Loucy (cell line): ENCODE results near the gene SORL1-AS1.

Experiments used
- H2AFZ ChIP-seq: fragments of 200-600 bp; sonication (generic); 2 replicates; pipeline ENCODE4 v1.6.0; 2016; ENCODE audit warnings: antibody characterized with exemption, mild to moderate bottlenecking, low read length, moderate library complexity
- H3F3A ChIP-seq: fragments of 200-600 bp; 2 replicates; pipeline ENCODE4 v1.6.0; 2016; ENCODE audit warnings: antibody characterized with exemption, low read depth, mild to moderate bottlenecking
- H3K27me3 ChIP-seq: fragments of 200-600 bp; sonication (generic); 2 replicates; pipeline ENCODE4 v1.6.1; 2014; ENCODE audit warnings: low read length, mild to moderate bottlenecking; ENCODE audit not compliant: insufficient read depth, poor library complexity, severe bottlenecking
- H3K36me3 ChIP-seq: fragments of 200-600 bp; sonication (generic); 2 replicates; pipeline ENCODE4 v1.6.1; 2016; ENCODE audit warnings: low read length; ENCODE audit not compliant: insufficient read depth
- H3K4me1 ChIP-seq: fragments of 200-600 bp; sonication (generic); 2 replicates; pipeline ENCODE4 v1.5.1; 2014; ENCODE audit warnings: low read length, mild to moderate bottlenecking; ENCODE audit not compliant: insufficient read depth, poor library complexity, severe bottlenecking
- H3K4me2 ChIP-seq: fragments of 200-600 bp; sonication (generic); 2 replicates; pipeline ENCODE4 v1.6.0; 2014; ENCODE audit warnings: antibody characterized with exemption, low read length, low read depth, mild to moderate bottlenecking; ENCODE audit not compliant: poor library complexity, severe bottlenecking
- H3K4me3 ChIP-seq: fragments of 200-600 bp; sonication (generic); 2 replicates; pipeline ENCODE4 v1.5.1; 2014; ENCODE audit warnings: low read length, mild to moderate bottlenecking, mixed read lengths; ENCODE audit not compliant: poor library complexity, severe bottlenecking
- H3K79me2 ChIP-seq: fragments of 200-600 bp; sonication (generic); 2 replicates; pipeline ENCODE4 v1.6.1; 2014; ENCODE audit warnings: low read length; ENCODE audit not compliant: insufficient read depth
- H3K9ac ChIP-seq: fragments of 200-600 bp; sonication (generic); 2 replicates; pipeline ENCODE4 v1.6.0; 2014; ENCODE audit warnings: mild to moderate bottlenecking, low read depth, low read length, moderate library complexity; ENCODE audit not compliant: poor library complexity, severe bottlenecking
- H3K9me2 ChIP-seq: fragments of 200-600 bp; sonication (generic); replicated peaks from 2 replicates; pipeline ENCODE4 v1.6.1; 2016; ENCODE audit warnings: low read depth, low read length, mixed read lengths
- H3K9me3 ChIP-seq: fragments of 200-600 bp; sonication (generic); 2 replicates; pipeline ENCODE4 v1.6.1; 2014; ENCODE audit warnings: mild to moderate bottlenecking, antibody characterized with exemption, low read length, low read depth; ENCODE audit not compliant: insufficient read depth
- H4K20me1 ChIP-seq: fragments of 200-600 bp; sonication (generic); 2 replicates; pipeline ENCODE4 v1.6.0; 2014; ENCODE audit warnings: antibody characterized with exemption, low read length, mild to moderate bottlenecking; ENCODE audit not compliant: insufficient read depth, poor library complexity, severe bottlenecking
- CTCF ChIP-seq: fragments of 200-600 bp; sonication (generic); conservative IDR thresholded peaks from 2 replicates; pipeline ENCODE4 v1.5.1; 2014; ENCODE audit warnings: mild to moderate bottlenecking, antibody characterized with exemption, low read length
- EZH2phosphoT487 ChIP-seq: fragments of 200-600 bp; IDR thresholded peaks from 2 replicates; pipeline ENCODE4 v1.6.1; 2018; ENCODE audit warnings: antibody characterized with exemption, mild to moderate bottlenecking, moderate library complexity, borderline replicate concordance

Gene SORL1-AS1

GRCh38 chr11:121394785-121395184 lies 58.0 kb downstream of the SORL1-AS1 start:
- H3K4me1 ChIP-seq = peaks cover 20% of the 10 kb centered on the region
- H3K27me3 ChIP-seq = no peaks in the 10 kb centered on the region
- H2AFZ ChIP-seq = peak overlapping the region; percentile 77
- no peak overlapping the region for H3K4me3 ChIP-seq
- H3K36me3 ChIP-seq = no peaks in the 10 kb centered on the region
- H4K20me1 ChIP-seq = no peaks in the 10 kb centered on the region
- no peaks in the 10 kb centered on the region for H3K79me2 ChIP-seq
- H3K9me3 ChIP-seq = no peaks in the 10 kb centered on the region
- H3K4me2 ChIP-seq = no peak overlapping the region
- H3K9ac ChIP-seq = no peak overlapping the region
- H3K9me2 ChIP-seq = no peaks in the 10 kb centered on the region
- no peaks in the 10 kb centered on the region for H3F3A ChIP-seq
- TF ChIP-seq CTCF (no peak), EZH2phosphoT487 (no peak)

- H3F3A ChIP-seq = no peaks in the 10 kb centered on the region
- TF ChIP-seq EZH2phosphoT487 (no peak), CTCF (no peak)
- no peak overlapping the region for H3K4me3 ChIP-seq
- peak overlapping the region; percentile 32 for H3K4me2 ChIP-seq
- no peak overlapping the region for H3K9ac ChIP-seq
- H3K9me2 ChIP-seq = no peaks in the 10 kb centered on the region
- H3K36me3 ChIP-seq = no peaks in the 10 kb centered on the region
- H3K9me3 ChIP-seq = no peaks in the 10 kb centered on the region
- H3K4me1 ChIP-seq = peaks cover 20% of the 10 kb centered on the region
- H3K79me2 ChIP-seq = no peaks in the 10 kb centered on the region
- H4K20me1 ChIP-seq = no peaks in the 10 kb centered on the region
- peak overlapping the region; percentile 25; the same call in 1 of the 2 replicates for H2AFZ ChIP-seq
- H3K27me3 ChIP-seq = no peaks in the 10 kb centered on the region
Measured at GRCh38 chr11:121393855-121394254, 58.9 kb downstream of the SORL1-AS1 start.

GRCh38 chr11:121391914-121392313 lies 60.9 kb downstream of the SORL1-AS1 start:
- Histone ChIP-seq H3K4me1 (peaks cover 20% of the 10 kb centered on the region), H3K9ac (no peak overlapping the region), H3K4me3 (no peak overlapping the region), H3K9me2 (no peaks in the 10 kb centered on the region), H3K36me3 (no peaks in the 10 kb centered on the region), H3K4me2 (no peak overlapping the region), H3F3A (no peaks in the 10 kb centered on the region), H3K79me2 (no peaks in the 10 kb centered on the region), H4K20me1 (no peaks in the 10 kb centered on the region), H3K27me3 (no peaks in the 10 kb centered on the region), H3K9me3 (no peaks in the 10 kb centered on the region), H2AFZ (no peak overlapping the region)
- no peak for TF ChIP-seq CTCF
- no peak for TF ChIP-seq EZH2phosphoT487
